Left forelimb (tissue), 1 donor: ENCODE data around the gene STARD10.
"Not testable (repeated sequence)": the region's sequence is repeated elsewhere in the genome, so short reads cannot be mapped to it uniquely, and the experiment has no call there.

Source experiments
- DNase-seq: peaks from one replicate; pipeline ENCODE4 v3.0.0-alpha.2; 2018; ENCODE audit warnings: low spot score

Gene STARD10

GRCh38 chr11:72826191-72826941, 32.5 kb upstream of the STARD10 start:
- DNase-seq: no peak

GRCh38 chr11:72825661-72826060, 31.8 kb upstream of the STARD10 start:
- DNase-seq: no peak

GRCh38 chr11:72824811-72825505, 31.1 kb upstream of the STARD10 start:
- DNase-seq: no peak

- no peak for DNase-seq
Observed at GRCh38 chr11:72824020-72824419, 30.2 kb upstream of the STARD10 start.

- DNase-seq: no peak
Observed at GRCh38 chr11:72823105-72823804, 29.4 kb upstream of the STARD10 start.

- DNase-seq: peak; percentile 96
Observed at GRCh38 chr11:72821920-72822799, 28.3 kb upstream of the STARD10 start.

GRCh38 chr11:72821221-72821919, 27.5 kb upstream of the STARD10 start:
- DNase-seq: no peak

- no peak for DNase-seq
Observed at GRCh38 chr11:72820439-72821139, 26.7 kb upstream of the STARD10 start.

GRCh38 chr11:72818971-72819370, 25.1 kb upstream of the STARD10 start:
- DNase-seq: no peak

GRCh38 chr11:72817966-72818365, 24.1 kb upstream of the STARD10 start:
- DNase-seq: no peak

- DNase-seq: no peak
Observed at GRCh38 chr11:72816404-72816990, 22.6 kb upstream of the STARD10 start.

GRCh38 chr11:72815110-72815618, 21.3 kb upstream of the STARD10 start:
- DNase-seq: no peak

GRCh38 chr11:72814286-72815109, 20.7 kb upstream of the STARD10 start, which contains the start of gene ATG16L2:
ATG16L2 (plus strand) TSS chr11:72814411; CDS start chr11:72814446, 35 bp downstream.
- no peak for DNase-seq

- peak; percentile 93 for DNase-seq
Observed at GRCh38 chr11:72813740-72814285, 20.0 kb upstream of the STARD10 start.

GRCh38 chr11:72812967-72813739, 19.3 kb upstream of the STARD10 start:
- no peak for DNase-seq

GRCh38 chr11:72812604-72812966, 18.7 kb upstream of the STARD10 start:
- no peak for DNase-seq

GRCh38 chr11:72811686-72812085, 17.8 kb upstream of the STARD10 start:
- DNase-seq: not testable (repeated sequence)

- DNase-seq: no peak
Observed at GRCh38 chr11:72808331-72808798, 14.5 kb upstream of the STARD10 start.
